Mammary epithelial cell (primary cell): Measurements from ENCODE around the gene S100A12.

Experiments used
- CTCF ChIP-seq, 2 donors: IDR thresholded peaks in 1 of 2; conservative IDR thresholded peaks in 1 of 2; 2 replicates each; pipeline ENCODE4 v1.5.1; 2011 to 2012; ENCODE audit warnings: inconsistent platforms in 2 of 2, low read length in 2 of 2, mild to moderate bottlenecking in 2 of 2, control low read depth in 1 of 2, low read depth in 1 of 2; ENCODE audit not compliant: insufficient read depth in 1 of 2; ENCODE audit errors: extremely low read depth in 1 of 2
- EZH2 ChIP-seq: IDR thresholded peaks from 2 replicates; pipeline ENCODE4 v1.6.1; 2012; ENCODE audit warnings: low read length, inconsistent platforms, borderline replicate concordance

GRCh38 chr1:153357076-153357852 is 18.2 kb downstream of the S100A12 start:
- TF ChIP-seq CTCF (conservative IDR thresholded peaks at IDR 0.05 in 1 of 2, IDR thresholded peaks at IDR 0.05 in 1 of 2; ENCODE audit: extremely low read depth in 1 of 2, insufficient read depth in 1 of 2, low read depth in 1 of 2, low read length in 2 of 2) (no peak), EZH2 (no peak)
